K562 (cell line): ENCODE data around the gene RHEBL1. TPM values are rescaled to one million over a fixed set of nuclear protein-coding genes. Genes with fewer than 3 reads are reported as not detected.

Experiments used
- CBX1 ChIP-seq: sonication (generic); IDR thresholded peaks from 2 replicates; pipeline ENCODE4 v1.6.1; 2016; ENCODE audit warnings: antibody characterized with exemption, low read depth, mild to moderate bottlenecking
- GABPA ChIP-seq: fragments of 200-800 bp; sonication (Bioruptor generic); conservative IDR thresholded peaks from 2 replicates; pipeline ENCODE4 v1.6.1; 2016; ENCODE audit warnings: low read depth, missing genetic modification characterization, missing compliant biosample characterization
- HEY1 ChIP-seq: fragments of 250-450 bp; sonication (Bioruptor Pico); IDR thresholded peaks from 2 replicates; pipeline ENCODE4 v1.5.0; 2020; ENCODE audit warnings: mild to moderate bottlenecking, moderate library complexity, borderline replicate concordance
- HLTF ChIP-seq: fragments of 450-650 bp; IDR thresholded peaks from 2 replicates; pipeline ENCODE4 v1.6.1; 2016
- HMG20A ChIP-seq: fragments of 450-650 bp; formaldehyde crosslinking; conservative IDR thresholded peaks from 2 replicates; pipeline ENCODE4 v1.4.0; 2020; ENCODE audit warnings: mild to moderate bottlenecking, mixed read lengths
- MYBL2 ChIP-seq, 2 experiments: fragments of 450-650 bp in 1 of 2; sonication (generic) in 1 of 2; formaldehyde crosslinking in 1 of 2; IDR thresholded peaks; 2 replicates each; pipeline versions ENCODE4 v1.6.1 to v1.8.1; 2017 to 2022; ENCODE audit warnings: borderline replicate concordance in 1 of 2, inconsistent platforms in 1 of 2, low read depth in 1 of 2, mild to moderate bottlenecking in 1 of 2, missing genetic modification reagents in 1 of 2, moderate library complexity in 1 of 2
- RAD21 ChIP-seq, 2 experiments: fragments of 250-450 bp in 1 of 2; fragments of 450-650 bp in 1 of 2; sonication (Bioruptor Pico) in 1 of 2; formaldehyde crosslinking in 1 of 2; IDR thresholded peaks in 1 of 2; conservative IDR thresholded peaks in 1 of 2; 2 replicates each; pipeline versions ENCODE4 v1.4.0 to v1.8.0; 2020 to 2022; ENCODE audit warnings: mild to moderate bottlenecking in 2 of 2, moderate library complexity in 1 of 2
- RBBP5 ChIP-seq: fragments of 200-600 bp; sonication (generic); IDR thresholded peaks from 2 replicates; pipeline ENCODE4 v1.6.1; 2012; ENCODE audit warnings: borderline replicate concordance, mild to moderate bottlenecking, low read length, control low read depth, inconsistent platforms; ENCODE audit not compliant: insufficient read depth, poor library complexity, severe bottlenecking
- RCOR1 ChIP-seq, 2 experiments: IDR thresholded peaks; 2 replicates each; pipeline ENCODE4 v1.6.1; 2012; ENCODE audit warnings: low read depth in 2 of 2, low read length in 2 of 2, borderline replicate concordance in 1 of 2, improper control_type of control experiment in 1 of 2
- SMC3 ChIP-seq: conservative IDR thresholded peaks from 2 replicates; pipeline ENCODE4 v1.6.1; 2011; ENCODE audit warnings: low read depth, low read length, improper control_type of control experiment; ENCODE audit not compliant: insufficient read depth
- YY1 ChIP-seq, 3 experiments: IDR thresholded peaks; 2 replicates each; pipeline ENCODE4 v1.6.1; 2011; ENCODE audit warnings: low read length in 2 of 3, mild to moderate bottlenecking in 2 of 3, moderate library complexity in 2 of 3, borderline replicate concordance in 1 of 3, control low read depth in 1 of 3, low read depth in 1 of 3; ENCODE audit not compliant: insufficient read depth in 3 of 3, insufficient replicate concordance in 2 of 3, control insufficient read depth in 1 of 3, insufficient read length in 1 of 3; ENCODE audit errors: extremely low read depth in 1 of 3
- ZBTB2 ChIP-seq: fragments of 450-650 bp; IDR thresholded peaks from 2 replicates; pipeline ENCODE4 v1.6.1; 2016; ENCODE audit warnings: antibody characterized with exemption
- polyA plus RNA-seq, 8 experiments: library from polyadenylated mRNA; depleted of rRNA in 4 of 8; stranded (reverse) in 5 of 8; unstranded in 3 of 8; fragments of >200 nt; fragmentation: Nextera tagmentation in 2 of 8; fragmentation: Illumina TruSeq in 1 of 8; extraction: Ambion mirVana in 2 of 8; extraction: Trizol in 1 of 8; gene quantifications; 2 replicates each; pipeline versions ENCODE4 v1.2.1 to v1.2.3, GENCODE V29; 2011 to 2014; ENCODE audit warnings: inconsistent platforms in 1 of 8, missing spikeins in 1 of 8
- total RNA-seq, 7 experiments: library from RNA; depleted of rRNA in 6 of 7; stranded (reverse); fragments of >200 nt in 6 of 7; fragmentation: Illumina TruSeq in 2 of 7; extraction: Trizol in 2 of 7; gene quantifications; 2 replicates each; pipeline versions ENCODE4 v1.2.1 to v1.2.3, GENCODE V29; 2011 to 2021; ENCODE audit warnings: low replicate concordance in 1 of 7
- TF ChIP-seq, protein P1 (sequence below): fragments of 250-450 bp; sonication (Bioruptor Pico); IDR thresholded peaks from 2 replicates; pipeline ENCODE4 v1.8.0; 2021; ENCODE audit warnings: borderline replicate concordance, mild to moderate bottlenecking, moderate library complexity; ENCODE audit not compliant: poor library complexity, severe bottlenecking

RHEBL1 gene
- total and polyA plus RNA-seq, 9 of the 15 experiments (the other 6 are each of a cell fraction or from before 2014, with no cell fraction given): 4.3 to 36.1 (median 8.2) TPM

GRCh38 chr12:49043856-49044258 is 25.9 kb downstream of the RHEBL1 start (continued):
- TF ChIP-seq SMC3: peak; percentile 57; the same call in 1 of the 2 replicates
- TF ChIP-seq RBBP5: no peak
- no peak for TF ChIP-seq ZBTB2
- peak in 1 of 2 experiments; percentile 55; a peak in 1 of 4 replicates for TF ChIP-seq RCOR1 (IDR thresholded peaks at IDR 0.05; ENCODE audit: borderline replicate concordance in 1 of 2, low read depth in 2 of 2, low read length in 2 of 2)
- no peak for TF ChIP-seq HEY1 (CRISPR knock-in tag)
- TF ChIP-seq RAD21 (CRISPR knock-in tag; conservative IDR thresholded peaks at IDR 0.05 in 1 of 2, IDR thresholded peaks at IDR 0.05 in 1 of 2): peak in 1 of 2 experiments; percentile 51; a peak in 2 of 4 replicates
- TF ChIP-seq, protein P1, sequence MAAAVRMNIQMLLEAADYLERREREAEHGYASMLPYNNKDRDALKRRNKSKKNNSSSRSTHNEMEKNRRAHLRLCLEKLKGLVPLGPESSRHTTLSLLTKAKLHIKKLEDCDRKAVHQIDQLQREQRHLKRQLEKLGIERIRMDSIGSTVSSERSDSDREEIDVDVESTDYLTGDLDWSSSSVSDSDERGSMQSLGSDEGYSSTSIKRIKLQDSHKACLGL (CRISPR knock-in tag): no peak
- no peak for TF ChIP-seq HLTF
- no peak for TF ChIP-seq GABPA (tag)
- TF ChIP-seq YY1 (IDR thresholded peaks at IDR 0.05; ENCODE audit: borderline replicate concordance in 1 of 3, control insufficient read depth in 1 of 3, extremely low read depth in 1 of 3, insufficient read depth in 3 of 3, insufficient read length in 1 of 3, insufficient replicate concordance in 2 of 3, low read depth in 1 of 3, low read length in 2 of 3): peak in 1 of 3 experiments; percentile 13
- TF ChIP-seq HMG20A (CRISPR knock-in tag): no peak
- TF ChIP-seq MYBL2 (IDR thresholded peaks at IDR 0.05; ENCODE audit: low read depth): no peak
- TF ChIP-seq MYBL2 (CRISPR knock-in tag; IDR thresholded peaks at IDR 0.05; ENCODE audit: borderline replicate concordance): no peak
- TF ChIP-seq CBX1: no peak
